Mesendoderm (in vitro differentiated cells): ENCODE measurements around the gene MPL. TPM values are rescaled to one million over a fixed set of nuclear protein-coding genes. Genes with fewer than 3 reads are reported as not detected.

Source experiments
- DNase-seq: peaks from one replicate; pipeline ENCODE4 v3.0.0; 2013
- H2AK5ac ChIP-seq: 2 replicates; pipeline ENCODE4 v1.6.1; 2013; ENCODE audit warnings: low read length, inconsistent platforms
- H2BK120ac ChIP-seq: 2 replicates; pipeline ENCODE4 v1.6.1; 2013; ENCODE audit warnings: low read depth, mild to moderate bottlenecking, low read length, moderate library complexity, mixed read lengths
- H2BK15ac ChIP-seq: replicated peaks from 2 replicates; pipeline ENCODE4 v1.6.1; 2013; ENCODE audit warnings: low read depth, mild to moderate bottlenecking, moderate library complexity
- H2BK5ac ChIP-seq: 2 replicates; pipeline ENCODE4 v1.6.1; 2013; ENCODE audit warnings: low read length, inconsistent platforms
- H3K18ac ChIP-seq: 2 replicates; pipeline ENCODE4 v1.6.1; 2013; ENCODE audit warnings: mild to moderate bottlenecking, low read length, mixed read lengths
- H3K23ac ChIP-seq: one replicate; pipeline ENCODE4 v1.6.1; 2013; ENCODE audit warnings: low read length
- H3K27ac ChIP-seq: 2 replicates; pipeline ENCODE4 v1.5.1; 2013; ENCODE audit warnings: low read depth, mild to moderate bottlenecking, inconsistent platforms, low read length, moderate library complexity
- H3K27me3 ChIP-seq: 2 replicates; pipeline ENCODE4 v1.6.1; 2013; ENCODE audit warnings: low read length, control low read depth, mild to moderate bottlenecking, inconsistent platforms; ENCODE audit not compliant: insufficient read depth, poor library complexity
- H3K36me3 ChIP-seq: 2 replicates; pipeline ENCODE4 v1.6.1; 2013; ENCODE audit warnings: low read length, inconsistent platforms; ENCODE audit not compliant: control insufficient read depth, insufficient read depth
- H3K4ac ChIP-seq: one replicate; pipeline ENCODE4 v1.6.1; 2013; ENCODE audit warnings: low read depth, mild to moderate bottlenecking, low read length, moderate library complexity
- H3K4me1 ChIP-seq: 2 replicates; pipeline ENCODE4 v1.6.1; 2013; ENCODE audit warnings: low read depth, low read length, inconsistent platforms; ENCODE audit not compliant: control insufficient read depth
- H3K4me2 ChIP-seq: 2 replicates; pipeline ENCODE4 v1.6.1; 2013; ENCODE audit warnings: low read length
- H3K4me3 ChIP-seq: 2 replicates; pipeline ENCODE4 v1.5.1; 2013; ENCODE audit warnings: mild to moderate bottlenecking, low read length
- H3K56ac ChIP-seq: one replicate; pipeline ENCODE4 v1.6.1; 2013; ENCODE audit warnings: low read length
- H3K79me1 ChIP-seq: 2 replicates; pipeline ENCODE4 v1.6.1; 2013; ENCODE audit warnings: low read length, inconsistent platforms
- H3K79me2 ChIP-seq: 2 replicates; pipeline ENCODE4 v1.6.1; 2013; ENCODE audit warnings: mild to moderate bottlenecking, low read length; ENCODE audit not compliant: control insufficient read depth, insufficient read depth
- H3K9ac ChIP-seq: 2 replicates; pipeline ENCODE4 v1.6.1; 2013; ENCODE audit warnings: low read length, inconsistent platforms
- H4K5ac ChIP-seq: one replicate; pipeline ENCODE4 v1.6.1; 2013; ENCODE audit warnings: low read length
- H4K8ac ChIP-seq: one replicate; pipeline ENCODE4 v1.6.1; 2013; ENCODE audit warnings: low read depth, mild to moderate bottlenecking, control low read depth, low read length, moderate library complexity
- WGBS: extraction: QIAGEN DNeasy Blood & Tissue Kit; methylation state at CpG from one replicate; pipeline ENCODE4 v1.1.7; 2013; ENCODE audit warnings: low lambda C conversion rate, missing lambda C conversion rate; ENCODE audit not compliant: insufficient coverage; ENCODE audit errors: extremely low coverage; 5-methylcytosine and 5-hydroxymethylcytosine counted together
- polyA plus RNA-seq, 2 experiments: library from polyadenylated mRNA; stranded (reverse); fragments of 200-250 nt; gene quantifications; one replicate each; pipeline ENCODE4 v1.2.3, GENCODE V29; 2013

Gene MPL
- polyA plus RNA-seq (2013, experiment 1 of 2): 0.07 TPM
- 0.07 TPM for polyA plus RNA-seq (2013, experiment 2 of 2)

GRCh38 chr1:43337588-43337987 lies at the start of gene MPL:
TSS of gene MPL (plus strand) at chr1:43337818. CDS start at chr1:43337849, 31 bp downstream.
- Histone ChIP-seq H4K5ac (no peak within 1 kb of the TSS), H3K4ac (no peak within 1 kb of the TSS), H4K8ac (no peak within 1 kb of the TSS), H3K27ac (no peak within 1 kb of the TSS), H3K56ac (peak within 1 kb of the TSS; percentile 15), H3K79me1 (no peaks in the 10 kb centered on the region), H3K27me3 (no peaks in the 10 kb centered on the region), H3K4me3 (no peak within 1 kb of the TSS), H2AK5ac (no peak within 1 kb of the TSS), H3K4me2 (no peak within 1 kb of the TSS), H2BK5ac (no peak within 1 kb of the TSS), H3K36me3 (no peaks in the 10 kb centered on the region), H3K23ac (no peak within 1 kb of the TSS), H2BK120ac (no peak within 1 kb of the TSS), H3K9ac (no peak within 1 kb of the TSS), H3K4me1 (no peaks in the 10 kb centered on the region), H3K79me2 (no peaks in the 10 kb centered on the region), H3K18ac (no peak within 1 kb of the TSS), H2BK15ac (no peak within 1 kb of the TSS)
- no CpG with 5 or more reads among the region's 3 CpGs for WGBS
- no peak for DNase-seq

DNA sequence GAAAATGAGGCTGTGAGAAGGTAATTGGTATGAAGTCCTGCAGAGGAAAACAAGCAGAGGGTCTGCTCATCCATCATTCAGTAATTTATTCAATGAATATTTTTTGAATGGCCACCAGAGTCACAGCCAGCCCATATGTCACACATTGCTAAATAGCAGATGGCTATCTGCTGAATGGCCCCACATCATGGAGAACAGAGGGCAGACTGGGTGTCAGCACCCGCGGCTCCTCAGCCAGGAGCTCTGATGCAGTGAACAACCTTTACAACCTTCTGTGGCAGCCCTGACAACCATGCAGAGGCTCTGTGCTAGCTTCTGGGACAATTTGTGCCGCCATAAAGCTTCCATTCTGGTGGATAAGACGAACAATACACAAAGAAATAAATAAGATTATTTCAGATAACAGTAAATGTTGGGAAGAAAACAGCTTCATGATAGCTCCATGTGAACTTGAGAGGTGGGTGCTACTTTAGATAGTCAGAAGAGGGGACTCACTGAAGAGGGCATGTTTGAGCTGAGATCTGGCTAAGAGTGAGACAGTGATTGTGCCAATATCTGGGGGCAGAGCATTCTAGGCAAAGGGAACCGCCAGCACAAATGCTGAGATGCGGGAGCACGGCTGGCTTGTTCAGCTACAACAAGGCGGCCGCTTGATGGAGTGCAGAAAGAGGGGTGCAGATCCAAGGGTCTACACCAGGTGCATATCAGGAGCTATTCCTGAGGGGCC lies 49.4 kb upstream of the MPL start:
- no peak overlapping the region for H3K9ac ChIP-seq
- H3K36me3 ChIP-seq: no peaks in the 10 kb centered on the region
- H3K56ac ChIP-seq: no peak overlapping the region
- H2BK5ac ChIP-seq: no peak overlapping the region
- H3K4ac ChIP-seq: no peak overlapping the region
- DNase-seq: no peak
- no peak overlapping the region for H2BK120ac ChIP-seq
- no peak overlapping the region for H4K8ac ChIP-seq
- H3K79me2 ChIP-seq: no peaks in the 10 kb centered on the region
- H3K23ac ChIP-seq: no peak overlapping the region
- no peak overlapping the region for H4K5ac ChIP-seq
- WGBS: no CpG with 5 or more reads among the region's 9 CpGs
- H3K4me1 ChIP-seq: peaks cover 7% of the 10 kb centered on the region
- no peak overlapping the region for H3K4me2 ChIP-seq
- no peaks in the 10 kb centered on the region for H3K79me1 ChIP-seq
- H3K4me3 ChIP-seq: no peak overlapping the region
- no peak overlapping the region for H2AK5ac ChIP-seq
- H3K27ac ChIP-seq: no peak overlapping the region
- H2BK15ac ChIP-seq: no peak overlapping the region
- H3K27me3 ChIP-seq: no peaks in the 10 kb centered on the region
- H3K18ac ChIP-seq: no peak overlapping the region

DNA sequence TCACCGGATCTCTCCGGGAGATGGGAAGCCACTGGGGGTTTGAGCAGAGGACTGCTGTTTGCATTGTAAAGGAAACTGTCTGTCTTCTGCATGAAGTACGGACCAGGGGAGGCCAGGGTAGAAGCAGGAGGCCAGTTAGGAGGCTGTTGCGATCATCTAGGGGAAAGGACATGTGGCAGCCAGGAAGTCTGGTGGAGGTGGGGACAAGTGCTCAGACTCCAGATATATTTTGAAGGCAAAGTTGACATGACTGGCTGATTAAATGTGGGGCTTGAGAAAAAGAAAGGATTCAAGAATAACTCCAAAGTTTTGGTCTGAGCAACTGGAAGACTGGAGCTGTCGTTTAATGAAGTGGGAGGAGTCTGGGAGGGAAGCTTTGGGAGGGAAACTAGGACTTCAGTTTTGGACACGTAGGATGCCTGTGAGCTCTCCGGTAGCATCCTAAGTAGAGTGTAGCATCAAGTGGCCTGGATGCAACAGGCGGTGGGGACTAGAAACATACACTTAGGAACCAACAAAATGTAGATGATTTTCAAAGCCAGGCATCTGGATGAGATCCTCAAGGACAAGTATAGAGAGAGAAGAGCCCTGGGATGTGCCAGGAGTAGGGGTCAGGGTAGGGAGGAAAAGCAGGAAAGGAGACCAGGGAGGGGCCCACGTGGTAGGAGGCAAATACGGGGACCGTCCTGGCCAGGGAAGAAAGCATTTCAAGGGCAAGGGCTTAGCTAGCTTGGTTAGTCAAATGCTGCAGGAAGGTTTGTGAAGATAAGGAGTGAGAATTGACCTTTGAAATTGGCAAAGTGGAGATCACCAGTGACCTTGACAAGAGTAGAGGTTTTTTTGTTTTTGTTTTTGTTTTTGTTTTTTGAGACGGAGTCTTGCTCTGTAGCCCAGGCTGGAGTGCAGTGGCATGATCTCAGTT lies 48.6 kb upstream of the MPL start:
- H4K5ac ChIP-seq: no peak overlapping the region
- no peak overlapping the region for H2AK5ac ChIP-seq
- no peak overlapping the region for H2BK120ac ChIP-seq
- DNase-seq: no peak
- H4K8ac ChIP-seq: no peak overlapping the region
- H3K4ac ChIP-seq: no peak overlapping the region
- H3K79me1 ChIP-seq: no peaks in the 10 kb centered on the region
- H2BK15ac ChIP-seq: no peak overlapping the region
- no peak overlapping the region for H2BK5ac ChIP-seq
- H3K23ac ChIP-seq: no peak overlapping the region
- H3K56ac ChIP-seq: no peak overlapping the region
- no CpG with 5 or more reads among the region's 12 CpGs for WGBS
- no peak overlapping the region for H3K27ac ChIP-seq
- no peaks in the 10 kb centered on the region for H3K79me2 ChIP-seq
- H3K18ac ChIP-seq: no peak overlapping the region
- H3K4me3 ChIP-seq: no peak overlapping the region
- H3K4me2 ChIP-seq: no peak overlapping the region
- no peaks in the 10 kb centered on the region for H3K36me3 ChIP-seq
- peaks cover 7% of the 10 kb centered on the region for H3K4me1 ChIP-seq
- H3K9ac ChIP-seq: no peak overlapping the region
- no peaks in the 10 kb centered on the region for H3K27me3 ChIP-seq

DNA sequence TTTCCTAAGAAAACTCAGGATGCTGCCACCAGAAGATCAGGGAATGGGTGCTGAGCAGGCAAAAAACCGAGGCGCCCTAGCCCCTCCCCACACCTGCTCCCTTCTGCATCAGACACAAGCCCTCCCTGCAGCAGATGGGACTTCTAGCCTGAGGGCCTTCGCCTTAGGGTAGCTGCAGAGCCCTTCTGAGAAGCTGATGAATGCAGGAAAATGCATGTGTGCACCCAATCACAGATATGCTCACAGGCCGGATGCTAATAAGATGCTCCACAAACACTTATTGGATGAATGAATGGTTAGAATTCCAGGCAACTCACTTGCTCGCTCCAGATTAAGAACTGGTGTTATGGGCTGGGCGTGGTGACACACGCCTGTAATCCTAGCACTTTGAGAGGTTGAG lies 45.4 kb upstream of the MPL start:
- Histone ChIP-seq H2AK5ac (no peak overlapping the region), H3K23ac (no peak overlapping the region), H3K27ac (no peak overlapping the region), H3K4me3 (no peak overlapping the region), H3K4me1 (no peaks in the 10 kb centered on the region), H3K36me3 (no peaks in the 10 kb centered on the region), H2BK5ac (no peak overlapping the region), H3K4ac (no peak overlapping the region), H4K5ac (no peak overlapping the region), H3K27me3 (no peaks in the 10 kb centered on the region), H3K79me1 (no peaks in the 10 kb centered on the region), H3K56ac (no peak overlapping the region), H3K4me2 (no peak overlapping the region), H2BK15ac (no peak overlapping the region), H3K9ac (no peak overlapping the region), H3K79me2 (no peaks in the 10 kb centered on the region), H2BK120ac (no peak overlapping the region), H3K18ac (no peak overlapping the region), H4K8ac (no peak overlapping the region)
- no peak for DNase-seq
- no CpG with 5 or more reads among the region's 7 CpGs for WGBS

- Histone ChIP-seq H3K4me3 (no peak overlapping the region), H3K23ac (no peak overlapping the region), H4K5ac (no peak overlapping the region), H3K27ac (no peak overlapping the region), H2BK120ac (no peak overlapping the region), H3K9ac (no peak overlapping the region), H3K18ac (no peak overlapping the region), H3K4me2 (no peak overlapping the region), H2BK15ac (no peak overlapping the region), H4K8ac (no peak overlapping the region), H3K36me3 (no peaks in the 10 kb centered on the region), H3K79me1 (no peaks in the 10 kb centered on the region), H3K79me2 (no peaks in the 10 kb centered on the region), H3K4ac (no peak overlapping the region), H3K4me1 (no peaks in the 10 kb centered on the region), H2AK5ac (no peak overlapping the region), H3K27me3 (no peaks in the 10 kb centered on the region), H2BK5ac (no peak overlapping the region), H3K56ac (no peak overlapping the region)
- WGBS: no CpG with 5 or more reads among the region's 5 CpGs
- no peak for DNase-seq
Observed at GRCh38 chr1:43292679-43293078, 44.9 kb upstream of the MPL start.
